Adipose tissue (tissue), 3 donors: ENCODE measurements around the gene GRAMD4. TPM values are rescaled to one million over a fixed set of nuclear protein-coding genes. Genes with fewer than 3 reads are reported as not detected.
"Not testable (repeated sequence)": the region's sequence is repeated elsewhere in the genome, so short reads cannot be mapped to it uniquely, and the experiment has no call there.

ENCODE experiments used
- H3K27ac ChIP-seq: one replicate; pipeline ENCODE4 v1.5.1; 2013; ENCODE audit warnings: low read depth, low read length
- WGBS, 3 donors: extraction: QIAGEN DNeasy Blood & Tissue Kit; methylation state at CpG; one replicate each; pipeline ENCODE4 v1.1.7; 2013; 5-methylcytosine and 5-hydroxymethylcytosine counted together
- polyA plus RNA-seq, 3 donors: library from polyadenylated mRNA; stranded (reverse); fragments of 200-250 nt; gene quantifications; one replicate each; pipeline ENCODE4 v1.2.3, GENCODE V29; 2013
- donor health status: healthy with polysubstance abuse.
- donor health status: Bipolar disorder and iron deficiency.
- donor health status: healthy.

The GRAMD4 gene
- polyA plus RNA-seq, 3 donors = 12.0 to 23.9 (median 12.1) TPM

DNA sequence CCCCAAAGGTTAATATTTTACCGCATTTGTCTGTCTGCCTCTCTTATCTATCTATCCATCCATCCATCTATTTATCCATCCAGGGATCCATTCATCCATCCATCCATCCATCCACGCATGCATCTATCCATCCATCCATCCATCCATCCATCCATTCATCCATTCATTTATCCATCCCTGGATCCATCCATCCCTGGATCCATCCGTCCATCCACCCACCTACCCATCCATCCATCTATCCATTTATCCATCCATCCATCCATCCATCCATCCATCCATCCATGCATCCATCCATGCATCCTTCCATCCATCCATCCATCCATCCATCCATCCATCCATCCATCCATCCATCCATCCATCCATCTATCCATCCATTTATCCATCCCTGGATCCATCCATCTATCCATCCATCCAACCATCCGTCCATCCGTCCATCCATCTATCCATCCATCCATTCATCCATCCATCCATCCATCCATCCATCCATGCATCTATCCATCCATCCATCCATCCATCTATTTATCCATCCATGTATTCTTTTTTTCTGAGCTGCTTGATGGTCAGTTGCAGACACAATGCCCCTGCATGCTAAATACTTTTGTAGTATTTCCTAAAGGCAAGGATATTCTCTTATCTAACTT lies 22.8 kb downstream of the GRAMD4 start:
- H3K27ac ChIP-seq = not testable (repeated sequence)
- 90 to 92% (median 91%) methylated on average over 5 of the region's 5 CpGs for WGBS, 3 donors

- H3K27ac ChIP-seq = no peak overlapping the region
- 79 to 91% (median 83%) methylated on average over 10 of the region's 10 CpGs for WGBS, 3 donors
Measured at GRCh38 chr22:46646531-46647215, 26.5 kb downstream of the GRAMD4 start.

- 94 to 98% (median 98%) methylated on average over 2 of the region's 2 CpGs for WGBS, 3 donors
- not testable (repeated sequence) for H3K27ac ChIP-seq
Measured at GRCh38 chr22:46648225-46648820, 28.1 kb downstream of the GRAMD4 start.

DNA sequence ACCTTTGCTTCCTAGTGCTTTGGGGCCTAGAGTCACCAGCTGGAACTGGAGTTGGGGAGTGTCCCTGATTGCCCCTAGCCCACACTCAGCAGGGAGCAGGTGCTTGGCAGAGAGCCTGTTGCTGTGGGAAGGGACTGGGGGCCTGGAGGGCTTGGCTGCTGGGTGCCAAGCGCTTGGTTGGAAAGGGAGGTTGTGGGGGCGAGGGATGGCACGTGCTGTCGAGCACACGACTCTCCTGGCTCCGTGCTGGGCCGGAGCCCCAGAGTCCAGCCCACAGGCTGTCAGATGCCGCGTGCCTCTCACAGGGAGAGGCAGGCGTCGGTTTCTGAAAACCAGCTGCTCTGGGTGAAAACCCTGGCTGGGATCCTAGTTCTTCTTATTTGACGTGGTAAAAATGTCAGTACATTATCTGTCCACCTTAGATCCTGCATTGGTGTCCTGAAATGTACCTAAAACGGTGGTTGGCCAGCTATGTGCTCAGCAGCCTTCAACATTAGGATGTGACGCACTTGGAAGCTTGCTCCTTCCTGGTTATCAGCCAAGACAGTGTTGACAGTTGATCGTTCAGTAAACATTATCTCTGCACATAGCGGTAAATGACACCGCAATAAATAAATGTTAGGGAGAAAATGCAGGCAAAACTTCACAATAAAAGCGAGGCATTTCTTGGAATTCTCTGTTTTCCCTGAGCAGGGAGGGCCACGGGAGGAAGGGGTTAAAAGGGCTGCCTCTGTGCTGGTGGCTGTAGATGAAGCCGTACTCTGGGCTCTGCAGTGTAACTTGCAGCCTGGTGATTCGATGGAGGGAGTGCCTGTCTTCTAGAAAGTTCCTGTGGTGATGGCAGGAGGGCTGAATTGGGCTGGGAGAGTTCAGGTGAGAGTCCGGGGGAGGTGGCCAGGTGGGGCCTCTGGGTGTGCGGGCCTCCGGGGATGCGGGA lies 29.2 kb downstream of the GRAMD4 start:
- 39 to 56% (median 41%) methylated on average over 25 of the region's 25 CpGs for WGBS, 3 donors
- H3K27ac ChIP-seq = no peak overlapping the region

DNA sequence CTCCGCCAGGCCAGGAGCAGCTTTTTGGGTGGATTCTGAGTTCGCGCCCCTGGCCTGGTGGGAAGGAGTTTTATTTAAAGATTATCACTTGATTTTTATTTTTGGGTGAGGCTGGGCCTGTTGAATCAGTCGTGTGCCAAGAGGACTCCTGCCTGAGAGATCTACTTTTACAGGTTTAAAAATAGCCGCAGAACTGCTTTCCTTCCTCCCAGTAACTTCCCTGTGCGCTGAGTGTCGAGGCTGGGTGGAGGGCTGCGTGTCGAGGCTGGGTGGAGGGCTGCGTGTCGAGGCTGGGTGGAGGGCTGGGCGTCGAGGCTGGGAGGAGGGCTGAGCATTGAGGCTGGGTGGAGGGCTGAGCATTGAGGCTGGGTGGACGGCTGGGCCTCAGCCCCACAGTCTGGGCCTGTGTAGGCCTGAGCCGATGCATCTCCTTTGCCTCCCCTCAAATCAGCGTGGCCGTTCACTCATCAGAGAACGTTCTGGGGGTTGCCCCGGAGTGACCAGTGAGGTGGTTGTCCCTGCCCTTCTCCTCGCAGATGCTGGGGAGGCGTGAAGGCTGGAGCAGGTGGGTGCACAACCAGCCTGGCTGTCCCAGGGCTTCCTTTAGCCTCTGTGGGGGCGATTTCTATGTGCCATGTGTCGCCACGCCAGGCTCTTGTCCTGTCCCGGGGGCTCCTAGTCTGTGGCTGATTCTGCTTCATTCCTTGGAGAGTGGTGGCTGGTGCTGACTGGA lies 30.1 kb downstream of the GRAMD4 start:
- H3K27ac ChIP-seq = no peak overlapping the region
- 57 to 88% (median 69%) methylated on average over 21 to 25 of the region's 25 CpGs for WGBS, 3 donors

- WGBS, 3 donors = 93 to 95% (median 95%) methylated on average over 16 of the region's 16 CpGs
- no peak overlapping the region for H3K27ac ChIP-seq
Measured at GRCh38 chr22:46651316-46651715, 31.1 kb downstream of the GRAMD4 start.

DNA sequence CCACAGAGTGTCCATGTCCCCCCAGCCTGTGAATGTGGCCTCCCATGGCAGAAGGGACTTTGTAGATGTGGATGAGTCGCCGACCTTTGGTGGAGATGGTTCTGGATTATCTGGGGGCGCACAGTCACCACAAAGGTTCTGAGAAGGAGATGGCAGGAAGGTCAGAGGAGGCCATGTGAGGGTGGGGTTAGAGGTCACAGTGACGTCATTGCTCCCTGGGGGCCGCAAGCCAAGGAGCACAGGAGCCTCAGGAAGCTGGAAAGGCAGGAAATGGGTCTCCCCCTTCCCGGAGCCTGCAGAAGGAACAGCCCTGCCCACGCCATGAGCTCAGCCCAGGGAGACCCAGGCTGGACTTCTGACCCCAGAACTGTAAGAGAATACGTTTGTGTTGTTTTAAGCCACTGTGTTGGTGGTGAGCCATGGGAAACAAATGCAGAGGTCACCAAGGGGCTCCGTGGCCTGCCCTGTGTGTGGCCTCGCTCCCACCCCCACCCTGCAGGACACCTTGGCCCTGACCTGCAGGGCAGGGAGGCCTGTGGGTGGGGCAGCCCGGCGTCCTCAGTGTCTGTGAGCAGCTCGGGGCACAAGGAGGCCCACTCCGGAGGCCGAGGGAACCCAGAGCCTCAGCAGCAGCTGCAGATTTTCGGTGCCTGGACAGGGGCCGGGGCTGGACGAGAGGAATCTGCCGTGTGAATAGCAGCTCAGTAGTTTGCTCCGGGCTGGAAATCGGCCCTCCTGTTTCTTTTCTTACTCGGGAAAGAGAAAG lies 32.1 kb downstream of the GRAMD4 start:
- H3K27ac ChIP-seq = no peak overlapping the region
- WGBS, 3 donors = 57 to 75% (median 66%) methylated on average over 22 of the region's 22 CpGs

DNA sequence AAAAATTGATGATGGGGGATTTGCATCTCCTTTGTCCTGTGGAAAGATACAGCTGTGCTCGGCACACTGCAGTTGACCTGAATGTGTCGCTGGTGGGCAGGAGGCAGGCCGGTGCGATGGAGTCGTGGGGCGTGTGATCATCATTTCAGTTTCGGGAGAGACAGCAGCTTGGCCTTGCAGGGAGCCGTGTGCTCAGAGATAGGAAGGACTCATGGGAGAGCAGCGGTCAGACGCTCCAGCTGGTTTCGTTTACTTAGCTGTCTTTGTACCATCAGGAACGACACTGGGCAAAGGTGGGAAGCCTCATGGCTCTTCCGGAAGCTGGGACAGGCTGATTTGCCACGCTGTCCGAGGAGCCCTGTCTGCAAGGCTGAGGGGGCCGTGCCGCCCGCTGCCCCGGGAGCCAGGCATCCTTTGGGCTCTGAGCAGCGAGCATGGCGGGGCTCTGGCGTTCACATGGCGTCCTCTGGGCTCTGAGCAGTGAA lies 32.7 kb downstream of the GRAMD4 start:
- H3K27ac ChIP-seq = no peak overlapping the region
- WGBS, 3 donors = 62 to 72% (median 68%) methylated on average over 23 of the region's 23 CpGs

- H3K27ac ChIP-seq = no peak overlapping the region
- 65 to 78% (median 66%) methylated on average over 8 of the region's 8 CpGs for WGBS, 3 donors
Measured at GRCh38 chr22:46653596-46653995, 33.4 kb downstream of the GRAMD4 start.

GRCh38 chr22:46654426-46654825 lies 34.2 kb downstream of the GRAMD4 start:
- no peak overlapping the region for H3K27ac ChIP-seq
- 87 to 94% (median 93%) methylated on average over 17 of the region's 17 CpGs for WGBS, 3 donors

- WGBS, 3 donors = 84 to 89% (median 85%) methylated on average over 14 of the region's 14 CpGs
- no peak overlapping the region for H3K27ac ChIP-seq
Measured at GRCh38 chr22:46654927-46655595, 34.9 kb downstream of the GRAMD4 start.

GRCh38 chr22:46655861-46656608 lies 35.8 kb downstream of the GRAMD4 start:
- no peak overlapping the region for H3K27ac ChIP-seq
- WGBS, 3 donors = 92 to 95% (median 93%) methylated on average over 25 to 26 of the region's 26 CpGs

GRCh38 chr22:46656856-46657654 lies 36.9 kb downstream of the GRAMD4 start:
- 87 to 89% (median 88%) methylated on average over 14 to 15 of the region's 15 CpGs for WGBS, 3 donors
- no peak overlapping the region for H3K27ac ChIP-seq

DNA sequence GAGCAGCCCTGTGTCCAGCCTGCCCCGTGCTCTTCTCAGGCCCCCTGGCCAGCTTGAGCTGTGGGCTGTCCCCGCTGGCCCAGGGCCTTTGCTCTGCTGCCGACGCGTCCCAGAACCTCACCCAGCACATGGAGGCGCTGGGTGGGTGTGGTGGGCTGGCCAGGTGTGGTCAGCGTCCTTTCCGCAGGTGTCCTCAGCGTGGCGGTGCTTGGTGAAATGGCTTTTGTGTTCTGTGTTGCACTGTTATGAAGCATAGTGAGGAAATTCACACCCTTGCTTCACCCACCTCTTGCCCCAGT lies 37.4 kb downstream of the GRAMD4 start:
- no peak overlapping the region for H3K27ac ChIP-seq
- 83 to 96% (median 90%) methylated on average over 10 of the region's 10 CpGs for WGBS, 3 donors
